GM21367 (cell line): ENCODE results near the gene PPY.
"Not testable (repeated sequence)": the region's sequence is repeated elsewhere in the genome, so short reads cannot be mapped to it uniquely, and the experiment has no call there.

ENCODE experiments used
- ATAC-seq: cut with Tn5 transposase; IDR thresholded peaks from one replicate; pipeline ENCODE4 v1.9.1; 2021; ENCODE audit not compliant: unreplicated experiment

Gene PPY

GRCh38 chr17:43932923-43933322 is 9.4 kb downstream of the PPY start:
- ATAC-seq: no peak

GRCh38 chr17:43932357-43932756 is 9.9 kb downstream of the PPY start:
- no peak for ATAC-seq

GRCh38 chr17:43931062-43931571 is 11.2 kb downstream of the PPY start:
- no peak for ATAC-seq

GRCh38 chr17:43928609-43929008 is 13.7 kb downstream of the PPY start:
- ATAC-seq: no peak

GRCh38 chr17:43927929-43928328 is 14.3 kb downstream of the PPY start:
- not testable (repeated sequence) for ATAC-seq

- no peak for ATAC-seq
These were observed 15.0 kb downstream of the PPY start for GRCh38 chr17:43927060-43927864.

GRCh38 chr17:43924558-43924957 is 17.7 kb downstream of the PPY start:
- no peak for ATAC-seq

GRCh38 chr17:43920500-43921095 is 21.7 kb downstream of the PPY start:
- no peak for ATAC-seq

- no peak for ATAC-seq
These were observed 24.3 kb downstream of the PPY start for GRCh38 chr17:43918026-43918389.

GRCh38 chr17:43917348-43918025 is 24.8 kb downstream of the PPY start:
- no peak for ATAC-seq

- no peak for ATAC-seq
These were observed 25.3 kb downstream of the PPY start for GRCh38 chr17:43917016-43917347.

- no peak for ATAC-seq
These were observed 25.9 kb downstream of the PPY start for GRCh38 chr17:43916385-43916784.

- ATAC-seq: no peak
These were observed 26.7 kb downstream of the PPY start for GRCh38 chr17:43915559-43915958.

GRCh38 chr17:43914451-43914850 is 27.8 kb downstream of the PPY start:
- ATAC-seq: no peak

GRCh38 chr17:43913584-43913983 is 28.7 kb downstream of the PPY start:
- ATAC-seq: no peak

GRCh38 chr17:43912635-43913304 is 29.5 kb downstream of the PPY start:
- no peak for ATAC-seq

- no peak for ATAC-seq
These were observed 30.4 kb downstream of the PPY start for GRCh38 chr17:43911904-43912303.

GRCh38 chr17:43909537-43910231 is 32.6 kb downstream of the PPY start:
- ATAC-seq: no peak

- ATAC-seq: no peak
These were observed 34.1 kb downstream of the PPY start for GRCh38 chr17:43907998-43908721.

- no peak for ATAC-seq
These were observed 34.8 kb downstream of the PPY start, which contains the start of gene MPP2 for GRCh38 chr17:43907425-43907981. Gene MPP2, minus strand, starts transcription at chr17:43907536. Its CDS starts 3,076 bp downstream, at chr17:43904460.
